Measurements from ENCODE around the gene TELO2.

TELO2 gene

DNA sequence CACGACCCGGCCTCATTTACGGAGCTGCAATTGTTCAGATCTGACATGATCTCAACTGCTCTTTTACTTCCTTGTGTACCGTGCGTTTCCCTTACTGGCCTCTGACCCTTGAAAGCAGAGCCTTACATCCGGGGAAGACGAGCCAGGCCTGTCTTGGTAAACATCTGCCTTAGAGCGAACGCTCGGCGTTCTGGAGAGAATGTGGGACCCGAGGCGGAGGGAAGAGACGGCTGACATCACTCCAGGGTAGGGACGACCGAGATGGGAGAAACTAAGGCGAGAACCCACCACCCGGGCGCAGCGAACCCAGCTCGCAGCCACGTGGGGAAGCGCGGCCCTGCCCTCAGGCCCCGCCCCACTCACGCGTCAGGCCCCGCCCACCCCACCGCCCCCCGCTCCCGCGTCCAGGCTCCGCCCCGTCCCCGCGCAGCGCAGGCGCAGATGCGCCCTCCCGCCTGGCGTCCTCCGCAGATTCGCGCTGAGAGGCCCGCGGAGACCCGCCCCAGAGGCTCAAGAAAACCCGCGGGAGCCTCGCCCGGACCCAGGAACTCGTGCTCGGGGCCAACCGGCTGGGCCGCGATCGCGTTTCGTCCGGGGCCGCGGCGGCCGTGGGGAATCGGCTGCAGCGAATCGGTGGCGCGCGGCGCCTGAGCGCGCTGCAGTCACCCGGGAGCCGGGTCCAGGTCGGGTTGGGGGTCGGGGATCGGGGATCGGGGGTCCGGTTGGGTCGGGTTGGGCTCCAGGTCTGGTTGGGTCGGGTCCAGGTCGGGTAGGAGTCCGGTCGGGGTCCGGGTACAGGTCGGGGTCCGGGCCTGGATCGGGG is at the start of gene TELO2:
Gene TELO2, plus strand, starts transcription at position 438 of the 823 bp plus-strand sequence. CDS start 922 bp downstream, outside the sequence.
- Histone ChIP-seq H3K9ac (ENCODE audit: low read length) (peak within 1 kb of the TSS; percentile 80), H3K27me3 (ENCODE audit: insufficient read depth, low read length) (no peaks in the 10 kb centered on the region), H3K9me2 (ENCODE audit: low read depth, low read length) (no peaks in the 10 kb centered on the region), H3K4me2 (ENCODE audit: low read length) (peak within 1 kb of the TSS; percentile 85), H3K79me2 (ENCODE audit: insufficient read depth, low read length) (no peaks in the 10 kb centered on the region), H3F3A (ENCODE audit: insufficient read depth, low read length) (no peaks in the 10 kb centered on the region), H3K27ac (ENCODE audit: low read depth, low read length, poor library complexity, severe bottlenecking) (peak within 1 kb of the TSS; percentile 3), H3K36me3 (ENCODE audit: insufficient read depth, low read length) (peaks cover 24% of the 10 kb centered on the region), H4K20me1 (ENCODE audit: insufficient read depth, low read length) (no peaks in the 10 kb centered on the region), H3K4me1 (ENCODE audit: insufficient read depth, low read length, severe bottlenecking) (peaks cover 18% of the 10 kb centered on the region), H3K9me3 (ENCODE audit: low read length) (no peaks in the 10 kb centered on the region), H2AFZ (ENCODE audit: low read length) (0 out of 2 replicates have a peak within 1 kb of the TSS, but pooled peaks have one; percentile 10), H3K4me3 (ENCODE audit: low read depth, low read length, poor library complexity, severe bottlenecking) (peak within 1 kb of the TSS; percentile 82)
- TF ChIP-seq, protein P1, sequence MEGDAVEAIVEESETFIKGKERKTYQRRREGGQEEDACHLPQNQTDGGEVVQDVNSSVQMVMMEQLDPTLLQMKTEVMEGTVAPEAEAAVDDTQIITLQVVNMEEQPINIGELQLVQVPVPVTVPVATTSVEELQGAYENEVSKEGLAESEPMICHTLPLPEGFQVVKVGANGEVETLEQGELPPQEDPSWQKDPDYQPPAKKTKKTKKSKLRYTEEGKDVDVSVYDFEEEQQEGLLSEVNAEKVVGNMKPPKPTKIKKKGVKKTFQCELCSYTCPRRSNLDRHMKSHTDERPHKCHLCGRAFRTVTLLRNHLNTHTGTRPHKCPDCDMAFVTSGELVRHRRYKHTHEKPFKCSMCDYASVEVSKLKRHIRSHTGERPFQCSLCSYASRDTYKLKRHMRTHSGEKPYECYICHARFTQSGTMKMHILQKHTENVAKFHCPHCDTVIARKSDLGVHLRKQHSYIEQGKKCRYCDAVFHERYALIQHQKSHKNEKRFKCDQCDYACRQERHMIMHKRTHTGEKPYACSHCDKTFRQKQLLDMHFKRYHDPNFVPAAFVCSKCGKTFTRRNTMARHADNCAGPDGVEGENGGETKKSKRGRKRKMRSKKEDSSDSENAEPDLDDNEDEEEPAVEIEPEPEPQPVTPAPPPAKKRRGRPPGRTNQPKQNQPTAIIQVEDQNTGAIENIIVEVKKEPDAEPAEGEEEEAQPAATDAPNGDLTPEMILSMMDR (IDR thresholded peaks at IDR 0.05; ENCODE audit: low read length), result no peak; the same call in 1 of the 2 replicates
- TF ChIP-seq EZH2 (IDR thresholded peaks at IDR 0.05; ENCODE audit: borderline replicate concordance, low read length), result no peak

DNA sequence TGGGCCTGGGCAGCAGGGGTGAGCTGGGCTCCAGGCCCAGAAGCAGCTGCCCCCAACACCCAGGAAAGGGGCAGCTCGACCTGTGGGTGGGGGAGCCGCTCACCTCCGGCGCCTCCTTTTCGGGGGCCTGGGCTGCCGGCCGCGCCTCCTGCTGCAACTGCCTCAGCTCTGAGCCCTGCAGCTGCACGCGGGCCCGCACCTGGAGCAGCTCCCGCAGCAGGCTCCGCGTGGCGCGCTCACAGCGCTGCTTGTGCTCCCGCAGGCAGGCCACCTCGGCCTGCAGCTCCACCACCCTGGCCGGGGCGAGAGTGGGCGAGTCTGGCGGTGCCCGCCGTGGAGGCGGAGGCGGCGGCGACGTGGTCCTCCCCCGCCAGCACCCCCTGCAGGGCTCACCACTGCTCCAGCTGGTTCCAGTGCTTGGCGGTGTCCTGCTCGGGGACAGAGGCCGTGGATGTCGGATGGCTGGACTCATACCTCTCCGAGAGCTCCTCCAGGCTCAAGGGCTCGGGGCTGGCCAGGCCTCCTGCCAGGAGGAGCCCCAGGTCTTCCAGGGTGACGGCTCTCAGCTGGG is 49.7 kb upstream of the TELO2 start:
- peaks cover 16% of the 10 kb centered on the region for H3K27me3 ChIP-seq (ENCODE audit: insufficient read depth, low read length)
- H3K9me3 ChIP-seq (ENCODE audit: low read length), result no peaks in the 10 kb centered on the region
- no peak overlapping the region for H3K27ac ChIP-seq (ENCODE audit: low read depth, low read length, poor library complexity, severe bottlenecking)
- no peaks in the 10 kb centered on the region for H3F3A ChIP-seq (ENCODE audit: insufficient read depth, low read length)
- no peaks in the 10 kb centered on the region for H3K9me2 ChIP-seq (ENCODE audit: low read depth, low read length)
- H2AFZ ChIP-seq (ENCODE audit: low read length), result no peak overlapping the region
- no peak overlapping the region for H3K9ac ChIP-seq (ENCODE audit: low read length)
- peaks cover 14% of the 10 kb centered on the region for H3K36me3 ChIP-seq (ENCODE audit: insufficient read depth, low read length)
- TF ChIP-seq, protein P1 (IDR thresholded peaks at IDR 0.05; ENCODE audit: low read length), result no peak
- TF ChIP-seq EZH2 (IDR thresholded peaks at IDR 0.05; ENCODE audit: borderline replicate concordance, low read length), result no peak
- no peak overlapping the region for H3K4me2 ChIP-seq (ENCODE audit: low read length)
- H3K4me3 ChIP-seq (ENCODE audit: low read depth, low read length, poor library complexity, severe bottlenecking), result no peak overlapping the region
- no peaks in the 10 kb centered on the region for H3K79me2 ChIP-seq (ENCODE audit: insufficient read depth, low read length)
- H3K4me1 ChIP-seq (ENCODE audit: insufficient read depth, low read length, severe bottlenecking), result peaks cover 4% of the 10 kb centered on the region
- H4K20me1 ChIP-seq (ENCODE audit: insufficient read depth, low read length), result no peaks in the 10 kb centered on the region

DNA sequence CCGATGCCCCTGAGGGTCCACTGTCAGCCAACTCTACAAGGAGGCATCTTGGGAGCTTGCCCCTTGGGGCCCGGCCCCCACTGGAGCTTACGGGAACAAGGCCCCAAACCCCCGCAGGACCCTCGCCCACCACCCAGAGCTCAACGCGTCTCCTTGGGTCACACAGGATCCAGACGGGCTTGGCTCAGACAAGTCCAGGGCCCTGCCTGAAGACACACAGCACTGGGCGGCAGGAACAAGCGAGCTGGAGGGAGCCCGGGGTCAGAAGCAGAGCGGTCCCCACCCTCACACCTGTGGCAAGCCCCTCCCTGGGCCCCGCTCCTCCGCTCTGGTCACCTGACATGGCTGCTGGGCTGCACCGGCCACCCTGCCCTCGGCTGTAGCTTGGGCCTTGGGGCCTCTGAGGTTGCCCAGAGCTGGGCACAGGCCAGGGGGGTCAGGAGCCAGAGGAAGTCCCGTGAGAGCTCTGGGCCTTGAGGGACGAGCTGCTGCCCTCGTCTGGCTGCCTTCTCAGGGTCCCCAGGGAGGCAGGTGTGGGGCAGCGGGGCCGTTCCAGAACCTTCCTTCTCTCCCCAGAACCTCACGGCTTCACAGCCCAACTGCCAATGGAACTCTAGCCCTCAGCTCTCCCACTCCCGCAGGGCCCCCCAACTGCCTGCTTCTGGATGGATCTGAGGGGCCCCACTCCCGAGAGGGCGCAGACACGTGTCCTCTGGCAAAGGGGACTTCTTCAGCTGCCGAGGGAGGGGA is 49.0 kb upstream of the TELO2 start, which contains the start of gene CCDC154:
Gene CCDC154, minus strand, starts transcription at position 577 of the 750 bp plus-strand sequence. Its CDS starts 234 bp downstream, at position 343.
- Histone ChIP-seq H3K9me3 (ENCODE audit: low read length) (no peaks in the 10 kb centered on the region), H3K4me3 (ENCODE audit: low read depth, low read length, poor library complexity, severe bottlenecking) (no peak within 1 kb of the TSS), H3K36me3 (ENCODE audit: insufficient read depth, low read length) (peaks cover 14% of the 10 kb centered on the region), H3K27ac (ENCODE audit: low read depth, low read length, poor library complexity, severe bottlenecking) (no peak within 1 kb of the TSS), H3K9ac (ENCODE audit: low read length) (no peak within 1 kb of the TSS), H2AFZ (ENCODE audit: low read length) (no peak within 1 kb of the TSS), H3K4me1 (ENCODE audit: insufficient read depth, low read length, severe bottlenecking) (peaks cover 4% of the 10 kb centered on the region), H3K4me2 (ENCODE audit: low read length) (no peak within 1 kb of the TSS), H3F3A (ENCODE audit: insufficient read depth, low read length) (no peaks in the 10 kb centered on the region), H3K9me2 (ENCODE audit: low read depth, low read length) (no peaks in the 10 kb centered on the region), H3K27me3 (ENCODE audit: insufficient read depth, low read length) (peaks cover 16% of the 10 kb centered on the region), H3K79me2 (ENCODE audit: insufficient read depth, low read length) (no peaks in the 10 kb centered on the region), H4K20me1 (ENCODE audit: insufficient read depth, low read length) (no peaks in the 10 kb centered on the region)
- TF ChIP-seq, protein P1 (IDR thresholded peaks at IDR 0.05; ENCODE audit: low read length), result no peak
- no peak for TF ChIP-seq EZH2 (IDR thresholded peaks at IDR 0.05; ENCODE audit: borderline replicate concordance, low read length)
